ENCODE results near the gene ATP8A2.

GRCh38 chr13:25690582-25690981 lies 318.8 kb downstream of the ATP8A2 start:
- TF ChIP-seq POLR2A (IDR thresholded peaks at IDR 0.05) = no peak
- TF ChIP-seq, protein P1, sequence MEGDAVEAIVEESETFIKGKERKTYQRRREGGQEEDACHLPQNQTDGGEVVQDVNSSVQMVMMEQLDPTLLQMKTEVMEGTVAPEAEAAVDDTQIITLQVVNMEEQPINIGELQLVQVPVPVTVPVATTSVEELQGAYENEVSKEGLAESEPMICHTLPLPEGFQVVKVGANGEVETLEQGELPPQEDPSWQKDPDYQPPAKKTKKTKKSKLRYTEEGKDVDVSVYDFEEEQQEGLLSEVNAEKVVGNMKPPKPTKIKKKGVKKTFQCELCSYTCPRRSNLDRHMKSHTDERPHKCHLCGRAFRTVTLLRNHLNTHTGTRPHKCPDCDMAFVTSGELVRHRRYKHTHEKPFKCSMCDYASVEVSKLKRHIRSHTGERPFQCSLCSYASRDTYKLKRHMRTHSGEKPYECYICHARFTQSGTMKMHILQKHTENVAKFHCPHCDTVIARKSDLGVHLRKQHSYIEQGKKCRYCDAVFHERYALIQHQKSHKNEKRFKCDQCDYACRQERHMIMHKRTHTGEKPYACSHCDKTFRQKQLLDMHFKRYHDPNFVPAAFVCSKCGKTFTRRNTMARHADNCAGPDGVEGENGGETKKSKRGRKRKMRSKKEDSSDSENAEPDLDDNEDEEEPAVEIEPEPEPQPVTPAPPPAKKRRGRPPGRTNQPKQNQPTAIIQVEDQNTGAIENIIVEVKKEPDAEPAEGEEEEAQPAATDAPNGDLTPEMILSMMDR (IDR thresholded peaks at IDR 0.05) = no peak
